H4 (cell line): ENCODE data around the gene PPP6R2. TPM values are rescaled to one million over a fixed set of nuclear protein-coding genes. Genes with fewer than 3 reads are reported as not detected.
"Not testable (repeated sequence)": the region's sequence is repeated elsewhere in the genome, so short reads cannot be mapped to it uniquely, and the experiment has no call there.

Experiments used
- DNase-seq: peaks from one replicate; pipeline ENCODE4 v3.0.0-alpha.2; 2015; ENCODE audit warnings: low spot score
- total RNA-seq: library from RNA; depleted of rRNA; stranded (reverse); fragments of >200 nt; shearing (Covaris generic); gene quantifications from 2 replicates; pipeline ENCODE4 v1.2.3, GENCODE V29; 2014

Gene PPP6R2
- total RNA-seq, 1 experiment from 2014 or later: 22.9 TPM

DNA sequence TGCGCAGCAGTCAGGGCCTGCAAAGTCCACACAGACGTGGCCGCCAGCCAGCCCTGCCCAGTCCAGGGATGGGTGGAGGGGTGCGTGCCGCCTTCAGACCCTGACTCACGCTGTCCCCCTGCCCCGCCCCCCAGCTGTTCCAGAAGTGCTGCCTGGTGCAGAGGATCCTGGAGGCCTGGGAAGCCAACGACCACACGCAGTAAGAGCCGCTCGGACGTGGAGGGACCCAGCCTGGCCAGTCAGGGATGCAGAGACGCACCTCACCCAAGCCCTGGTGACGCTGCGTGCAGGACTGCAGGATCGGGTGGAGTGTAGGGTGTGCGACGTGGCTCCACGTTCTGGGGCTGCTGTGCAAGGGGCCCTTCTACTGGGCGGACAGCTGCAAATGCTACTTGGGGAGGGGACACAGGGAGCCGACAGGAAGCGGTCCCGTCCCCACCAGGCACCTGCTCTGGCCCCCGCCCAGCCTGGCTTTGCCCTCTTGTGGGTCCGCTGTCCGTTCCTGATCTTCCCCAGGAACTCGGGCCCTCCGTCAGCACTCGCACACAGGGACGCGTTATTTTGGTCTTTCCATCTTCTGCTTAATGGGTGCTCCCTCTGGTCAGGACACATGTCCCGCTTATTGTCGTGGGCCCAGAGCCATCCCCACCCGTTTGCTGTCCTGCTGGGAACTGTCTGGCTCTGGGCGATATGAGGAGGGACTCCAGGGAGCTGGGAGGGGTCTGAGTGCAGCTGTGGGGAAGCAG is 89.2 kb downstream of the PPP6R2 start:
- DNase-seq: no peak

DNA sequence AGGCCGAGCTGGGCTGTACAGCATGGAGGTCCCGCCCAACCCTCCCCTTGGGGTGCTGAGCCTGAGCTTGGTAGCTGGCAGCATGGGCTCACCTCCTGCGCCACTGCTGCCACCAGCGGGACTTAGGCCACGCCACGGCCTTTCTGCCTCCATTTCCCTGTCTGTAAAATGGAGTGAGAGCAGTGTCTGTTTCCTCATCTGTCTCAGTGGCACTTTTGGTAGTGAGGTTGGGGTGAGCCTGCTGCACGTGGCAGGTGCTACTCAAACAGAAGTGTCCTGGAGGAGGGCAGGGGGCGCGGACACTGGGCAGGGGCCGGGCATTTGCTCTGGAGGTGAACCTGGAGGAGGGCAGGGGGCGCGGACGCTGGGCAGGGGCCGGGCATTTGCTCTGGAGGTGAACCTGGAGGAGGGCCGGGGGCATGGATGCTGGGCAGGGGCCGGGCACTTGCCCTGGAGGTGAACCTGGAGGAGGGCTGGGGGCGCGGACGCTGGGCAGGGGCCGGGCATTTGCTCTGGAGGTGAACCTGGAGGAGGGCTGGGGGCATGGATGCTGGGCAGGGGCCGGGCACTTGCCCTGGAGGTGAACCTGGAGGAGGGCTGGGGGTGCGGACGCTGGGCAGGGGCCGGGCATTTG is 89.9 kb downstream of the PPP6R2 start:
- DNase-seq: not testable (repeated sequence)

DNA sequence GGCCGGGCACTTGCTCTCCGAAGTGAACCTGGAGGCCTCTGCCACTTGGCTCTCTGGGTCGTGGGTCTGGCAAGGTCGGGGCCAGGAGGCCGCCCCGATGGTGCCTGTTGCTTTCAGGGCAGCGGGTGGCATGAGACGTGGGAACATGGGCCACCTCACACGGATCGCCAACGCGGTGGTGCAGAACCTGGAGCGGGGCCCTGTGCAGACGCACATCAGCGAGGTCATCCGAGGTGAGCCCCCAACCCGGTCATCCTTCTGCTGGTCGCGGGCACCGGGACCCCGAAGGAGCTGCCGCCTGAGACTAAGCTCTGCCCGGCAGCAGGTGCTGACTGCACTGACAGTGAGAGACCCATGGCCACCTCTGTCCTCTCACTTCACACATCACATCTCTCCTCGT is 91.7 kb downstream of the PPP6R2 start:
- no peak for DNase-seq

DNA sequence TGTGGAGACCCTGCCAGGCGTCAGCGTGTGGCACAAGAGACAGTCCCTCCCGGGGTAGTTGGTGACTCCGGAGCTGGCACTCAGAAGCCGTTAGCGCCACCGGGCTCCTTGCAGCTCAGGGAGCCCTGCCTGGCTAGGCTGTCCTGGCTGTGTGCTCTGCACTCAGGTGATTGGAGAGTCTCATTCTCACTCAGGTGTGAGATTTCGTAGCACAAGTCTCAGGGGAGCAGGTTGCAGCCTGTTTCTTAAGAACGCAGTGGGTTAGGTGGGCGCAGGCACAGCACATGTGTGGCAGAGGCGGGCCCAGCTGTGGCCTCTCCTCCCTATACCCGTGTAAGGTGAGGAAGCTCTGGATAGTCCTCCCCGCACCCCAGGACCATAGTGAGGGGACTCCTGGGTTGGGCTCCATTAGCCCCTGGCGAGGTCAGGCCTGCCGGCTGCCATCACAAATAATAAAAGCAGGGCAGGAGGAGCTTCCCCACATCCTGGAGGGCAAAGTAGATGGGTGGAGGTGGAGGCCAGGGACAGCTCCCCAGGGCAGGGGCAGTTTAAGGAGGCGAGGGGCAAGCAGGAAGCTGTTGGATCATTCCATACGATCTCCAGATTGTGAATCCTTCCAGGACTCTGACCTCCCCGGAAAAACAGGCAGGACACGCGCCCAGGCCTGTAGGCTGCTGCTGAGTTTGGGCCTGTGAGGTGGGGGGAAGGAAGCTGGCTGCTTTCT is 92.3 kb downstream of the PPP6R2 start:
- DNase-seq: no peak

DNA sequence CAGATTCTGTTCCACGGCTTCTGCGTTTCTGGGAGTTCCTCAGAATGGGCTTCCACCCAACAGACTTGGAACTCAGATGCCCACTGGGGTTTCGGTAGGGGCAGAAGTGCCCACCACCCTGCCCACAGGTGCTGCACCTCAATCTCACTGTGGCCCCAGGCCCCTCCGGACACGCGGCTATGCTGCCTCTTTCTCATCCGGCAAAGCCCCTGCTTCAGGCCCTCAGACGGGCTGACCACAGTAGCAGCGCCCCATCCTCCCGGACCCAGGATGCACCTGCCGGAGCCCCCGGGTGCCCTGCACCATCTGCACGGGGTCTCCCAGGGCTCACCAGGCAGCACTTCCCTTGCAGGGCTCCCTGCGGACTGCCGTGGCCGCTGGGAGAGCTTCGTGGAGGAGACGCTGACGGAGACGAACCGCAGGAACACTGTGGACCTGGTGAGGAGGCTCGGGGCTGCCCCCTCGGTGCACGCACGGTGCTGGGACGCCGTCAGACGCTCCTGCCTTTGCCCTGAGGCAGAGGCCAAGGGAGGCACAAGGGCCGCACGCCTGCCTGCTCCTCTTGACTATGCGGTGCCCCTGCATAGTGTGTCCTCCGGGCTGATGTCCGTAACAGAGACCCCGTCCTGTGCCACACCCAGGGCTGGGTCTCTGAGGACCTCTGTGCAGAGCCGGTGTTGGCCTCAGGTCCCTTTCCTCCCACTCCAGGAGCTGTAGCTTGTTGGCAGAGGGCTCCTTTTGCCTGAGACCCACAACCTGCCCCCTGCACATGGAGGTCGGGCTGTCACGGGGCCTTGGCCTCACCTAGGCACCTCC is 93.1 kb downstream of the PPP6R2 start:
- DNase-seq: no peak

DNA sequence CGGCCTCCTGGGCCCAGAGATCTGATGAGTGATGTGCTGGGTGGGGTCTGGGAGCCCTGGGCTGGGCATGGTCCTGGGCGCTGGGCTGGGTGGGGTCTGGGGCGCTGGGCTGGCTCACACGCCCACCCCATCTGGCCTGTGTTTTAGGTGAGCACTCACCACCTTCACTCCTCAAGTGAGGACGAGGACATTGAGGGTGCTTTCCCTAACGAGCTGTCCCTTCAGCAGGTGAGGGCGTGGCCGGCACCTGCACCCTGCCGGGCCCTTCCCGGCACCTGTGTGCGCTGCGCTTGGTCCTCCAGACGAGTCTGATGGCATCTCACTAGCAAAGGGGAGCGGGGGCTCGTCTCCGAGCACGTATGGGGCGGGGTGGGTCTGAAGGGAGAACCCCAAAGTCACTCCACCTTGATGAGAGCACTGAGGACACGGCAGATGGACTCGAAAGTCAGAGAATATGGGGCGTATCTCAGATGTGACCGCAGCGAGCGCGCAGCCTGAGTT is 93.8 kb downstream of the PPP6R2 start:
- no peak for DNase-seq

DNA sequence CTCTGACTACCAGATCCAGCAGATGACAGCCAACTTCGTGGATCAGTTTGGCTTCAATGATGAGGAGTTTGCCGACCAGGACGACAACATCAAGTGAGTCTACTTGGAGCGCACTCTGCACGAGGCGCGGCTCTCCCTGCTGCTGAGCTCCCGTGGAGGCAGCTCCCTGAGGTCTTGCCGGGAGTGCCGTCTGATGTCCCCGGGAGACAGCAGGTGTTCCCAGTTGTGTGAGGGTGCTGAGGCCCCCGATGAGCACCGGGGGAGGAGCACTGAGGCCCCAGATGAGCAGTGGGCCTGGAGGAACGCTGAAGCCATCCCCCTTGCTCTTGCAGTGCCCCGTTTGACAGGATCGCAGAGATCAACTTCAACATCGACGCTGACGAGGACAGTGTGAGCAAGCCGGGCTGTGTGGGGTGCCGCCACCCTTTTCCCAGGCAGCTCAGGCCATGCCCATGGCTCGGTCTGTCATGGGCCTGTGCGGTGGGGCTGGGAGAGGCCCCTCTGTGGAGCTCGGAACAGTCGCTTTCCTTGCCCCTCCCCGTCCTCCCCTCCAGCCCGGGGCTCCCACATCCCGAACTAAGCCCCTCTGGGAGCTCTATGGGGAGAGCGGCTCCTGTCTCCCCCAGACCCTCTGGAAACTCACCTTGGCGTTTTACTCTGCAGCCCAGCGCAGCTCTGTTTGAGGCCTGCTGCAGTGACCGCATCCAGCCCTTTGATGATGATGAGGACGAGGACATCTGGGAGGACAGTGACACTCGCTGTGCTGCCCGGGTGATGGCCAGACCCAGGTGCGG is 94.6 kb downstream of the PPP6R2 start:
- DNase-seq: no peak

DNA sequence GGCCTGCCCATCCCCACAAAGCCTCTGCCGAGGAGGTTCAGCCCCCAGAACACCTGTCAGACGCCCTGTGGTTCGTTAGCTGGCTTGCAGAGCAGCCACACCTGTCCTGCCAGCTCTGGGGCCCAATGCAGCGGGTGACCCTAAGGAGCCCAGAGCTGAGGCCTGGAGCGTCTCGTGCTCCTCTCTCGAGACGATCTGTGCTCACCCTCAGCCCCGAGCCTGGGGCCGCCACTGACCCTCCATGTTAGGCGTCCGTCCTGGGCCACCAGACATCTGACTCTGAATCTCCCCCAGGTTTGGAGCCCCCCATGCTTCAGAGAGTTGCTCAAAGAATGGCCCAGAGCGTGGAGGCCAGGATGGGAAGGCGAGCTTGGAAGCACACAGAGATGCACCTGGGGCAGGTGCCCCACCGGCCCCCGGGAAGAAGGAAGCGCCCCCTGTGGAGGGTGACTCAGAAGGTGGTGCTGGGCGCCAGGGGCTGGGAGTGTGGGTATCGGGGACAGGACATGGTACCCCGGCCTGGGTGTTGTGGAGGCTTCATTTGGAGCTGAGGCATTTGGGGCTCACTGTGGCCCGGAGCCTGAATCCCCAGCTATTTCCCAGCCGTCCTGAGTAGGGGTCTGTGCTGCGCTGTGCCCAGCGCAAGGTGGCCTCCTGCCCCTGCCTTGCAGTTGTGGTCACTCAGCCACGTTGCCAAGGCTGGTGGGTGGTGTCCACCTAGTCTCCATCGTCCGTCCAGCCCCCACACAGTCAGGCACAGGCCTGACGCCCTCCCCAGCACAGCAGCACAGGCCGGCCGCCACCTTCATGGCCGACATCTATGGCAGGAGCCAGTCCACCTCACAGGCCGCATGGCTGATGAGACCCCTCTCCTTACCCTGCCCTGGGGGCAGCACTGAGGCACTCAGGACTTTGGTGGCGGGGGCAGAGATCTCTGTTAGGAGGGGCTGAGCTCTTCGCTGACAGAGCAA is 95.5 kb downstream of the PPP6R2 start:
- no peak for DNase-seq

DNA sequence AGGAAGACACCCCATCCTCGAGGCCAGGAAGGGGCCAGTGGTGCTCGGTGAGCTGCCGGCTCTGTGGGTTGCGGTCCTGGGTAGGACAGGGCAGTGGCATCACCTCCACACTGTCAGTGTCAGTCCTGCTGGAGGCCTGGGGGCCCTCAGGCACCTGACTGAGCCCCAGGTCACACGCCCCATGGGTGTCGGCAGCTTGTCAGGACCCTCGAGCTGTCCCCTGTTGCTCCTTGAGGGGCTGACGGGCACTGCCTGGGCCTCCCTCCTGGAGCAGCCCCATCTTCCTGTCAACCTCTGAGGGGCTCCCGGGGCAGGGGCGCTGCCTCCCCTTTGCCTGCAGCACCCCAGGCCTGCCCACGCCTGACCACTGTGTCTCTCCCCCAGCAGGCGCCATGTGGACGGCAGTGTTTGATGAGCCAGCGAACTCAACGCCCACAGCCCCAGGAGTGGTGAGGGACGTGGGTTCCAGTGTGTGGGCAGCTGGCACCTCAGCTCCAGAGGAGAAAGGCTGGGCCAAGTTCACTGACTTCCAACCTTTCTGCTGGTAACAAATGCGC is 96.3 kb downstream of the PPP6R2 start:
- no peak for DNase-seq

DNA sequence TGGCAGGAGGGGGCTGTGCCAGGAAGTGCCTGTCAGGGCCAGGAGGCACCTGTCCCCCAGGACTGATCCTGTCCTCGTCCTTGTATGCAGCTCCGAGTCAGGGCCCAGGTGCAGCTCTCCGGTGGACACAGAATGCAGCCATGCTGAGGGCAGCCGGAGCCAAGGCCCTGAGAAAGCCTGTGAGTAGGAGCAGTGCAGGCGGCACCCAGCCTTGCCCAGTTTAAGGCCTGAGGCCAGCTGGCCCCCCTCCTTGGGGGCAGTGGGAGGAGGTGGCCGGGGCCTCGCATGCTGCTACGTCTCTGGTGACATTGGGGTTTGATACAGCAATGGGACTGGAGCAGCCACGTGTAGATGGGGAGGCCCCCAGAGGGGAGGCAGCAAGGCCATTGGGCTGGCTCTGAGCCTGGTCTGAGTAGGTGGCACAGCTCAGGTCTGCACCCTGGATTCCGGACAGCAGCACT is 96.8 kb downstream of the PPP6R2 start:
- DNase-seq: no peak

DNA sequence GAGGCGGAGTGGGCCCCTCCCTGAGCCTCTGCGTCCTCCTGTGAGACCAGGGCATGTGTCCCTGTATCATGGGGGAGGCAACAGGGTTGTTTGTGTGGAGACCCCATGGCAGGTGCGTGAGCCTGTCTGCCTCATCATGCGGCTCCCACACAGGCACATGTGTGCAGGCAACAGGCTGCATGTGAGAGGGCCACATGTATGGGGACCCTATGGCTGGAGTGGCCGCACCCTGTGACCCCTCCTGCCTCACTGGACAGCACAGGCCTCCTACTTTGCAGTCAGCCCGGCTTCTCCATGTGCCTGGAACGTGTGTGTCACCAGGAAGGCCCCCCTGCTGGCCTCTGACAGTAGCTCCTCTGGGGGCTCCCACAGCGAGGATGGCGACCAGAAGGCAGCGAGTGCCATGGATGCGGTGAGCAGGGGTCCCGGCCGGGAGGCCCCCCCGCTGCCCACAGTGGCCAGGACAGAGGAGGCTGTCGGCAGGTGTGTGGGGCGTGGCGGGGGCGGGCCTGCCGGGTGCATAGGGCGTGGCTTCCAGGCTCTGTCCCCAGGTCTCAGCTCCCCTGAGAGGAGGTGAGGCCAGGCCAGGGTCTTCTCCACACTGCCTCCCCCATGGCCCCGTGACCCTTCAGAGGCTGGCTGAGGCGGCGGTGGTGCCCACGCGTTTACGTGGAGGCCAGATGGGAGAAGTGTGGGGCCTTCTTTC is 97.6 kb downstream of the PPP6R2 start:
- DNase-seq: no peak

DNA sequence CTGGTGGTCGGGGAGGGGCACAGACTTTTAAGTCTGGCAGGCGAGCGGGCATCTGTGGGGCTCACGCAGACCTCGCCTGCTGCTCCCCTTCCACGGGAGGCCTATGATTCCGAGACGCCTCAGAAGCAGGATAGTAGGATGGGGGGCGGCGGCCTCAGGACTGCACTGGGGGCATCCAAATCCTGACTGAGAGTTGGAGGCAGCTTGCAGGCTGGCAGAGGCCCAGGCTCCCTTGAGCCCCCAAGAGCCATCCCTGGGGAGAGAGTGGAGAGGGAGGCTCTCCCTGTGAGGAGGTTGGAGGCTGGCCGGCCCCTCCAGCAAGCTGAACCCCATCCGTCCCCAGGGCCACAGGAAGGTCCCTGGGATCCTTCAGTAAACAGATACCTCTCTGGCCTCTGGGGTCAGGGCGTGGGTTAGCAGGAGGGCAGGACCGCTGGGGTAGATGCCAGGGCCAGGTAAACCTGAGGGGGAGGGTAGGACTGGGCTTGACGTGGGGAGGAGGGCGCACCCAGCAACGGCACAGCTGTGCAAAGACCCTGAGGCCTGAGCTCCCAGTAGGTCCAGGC is 98.4 kb downstream of the PPP6R2 start:
- DNase-seq: no peak

DNA sequence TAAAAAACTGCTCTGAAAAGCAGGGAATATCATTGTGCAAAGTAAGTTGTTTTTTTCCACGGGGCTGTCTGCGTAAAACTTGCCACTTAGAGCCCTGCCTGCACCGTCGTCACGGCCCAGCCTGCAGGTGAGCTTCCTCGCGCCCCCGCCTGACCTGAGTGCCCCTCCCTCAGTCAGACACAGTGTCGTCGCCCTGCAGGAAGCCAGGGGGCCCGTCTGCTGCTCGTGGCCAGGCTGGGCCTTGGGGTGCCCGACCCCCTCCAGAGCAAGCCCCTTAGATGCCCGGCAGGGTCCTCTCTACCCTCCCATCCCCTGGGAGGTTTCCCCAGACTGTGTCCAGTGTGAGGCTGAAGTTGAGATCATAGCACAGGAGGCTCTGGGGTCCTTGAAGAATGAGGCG is 100.1 kb downstream of the PPP6R2 start:
- DNase-seq: no peak

DNA sequence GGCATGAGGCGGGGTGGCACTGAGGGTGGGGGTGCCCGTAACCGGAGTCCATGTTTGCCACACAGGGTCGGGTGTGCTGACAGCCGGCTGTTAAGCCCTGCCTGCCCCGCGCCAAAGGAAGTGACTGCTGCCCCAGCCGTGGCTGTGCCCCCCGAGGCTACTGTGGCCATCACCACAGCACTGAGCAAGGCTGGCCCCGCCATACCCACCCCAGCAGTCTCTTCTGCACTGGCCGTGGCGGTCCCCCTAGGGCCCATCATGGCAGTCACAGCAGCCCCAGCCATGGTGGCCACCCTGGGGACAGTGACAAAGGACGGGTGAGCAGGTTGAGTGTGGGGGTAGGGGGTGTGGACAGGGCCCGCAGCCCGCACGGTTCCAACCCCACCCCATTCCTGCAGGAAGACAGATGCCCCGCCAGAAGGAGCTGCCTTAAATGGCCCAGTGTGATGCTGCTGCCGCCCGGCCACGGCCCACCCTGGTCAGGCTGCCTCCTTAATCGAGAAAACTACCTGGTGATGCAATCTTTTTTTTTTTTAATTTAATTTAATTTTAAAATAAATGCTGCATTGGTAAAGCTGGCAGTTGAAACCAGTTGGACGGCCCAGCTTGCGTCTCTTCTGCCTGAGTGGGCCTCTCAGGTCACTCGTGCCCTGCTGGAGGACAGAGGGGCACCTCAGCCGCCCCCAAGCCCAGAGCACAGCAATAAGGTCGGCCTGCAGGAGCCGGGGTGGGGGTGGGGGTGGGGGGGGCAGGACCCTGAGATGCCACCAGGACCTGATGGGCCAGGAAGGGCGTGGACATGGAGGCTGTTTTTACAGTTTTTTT is 100.9 kb downstream of the PPP6R2 start:
- no peak for DNase-seq

DNA sequence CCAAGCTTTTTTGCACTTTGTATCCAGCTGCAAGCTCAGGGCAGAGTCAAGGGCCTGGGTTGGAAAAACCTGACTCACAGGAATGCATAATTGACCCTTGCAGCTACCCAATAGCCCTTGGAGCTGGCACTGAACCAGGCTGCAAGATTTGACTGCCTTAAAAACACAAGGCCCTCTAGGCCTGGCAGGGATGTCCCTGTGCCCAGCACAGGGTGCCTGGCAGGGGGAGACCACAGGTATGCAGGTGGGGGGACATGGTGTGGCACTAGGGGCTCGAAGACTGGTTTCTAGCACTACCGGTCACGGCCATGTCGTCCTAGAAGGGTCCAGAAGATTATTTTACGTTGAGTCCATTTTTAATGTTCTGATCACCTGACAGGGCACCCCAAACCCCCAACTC is 101.5 kb downstream of the PPP6R2 start:
- no peak for DNase-seq

DNA sequence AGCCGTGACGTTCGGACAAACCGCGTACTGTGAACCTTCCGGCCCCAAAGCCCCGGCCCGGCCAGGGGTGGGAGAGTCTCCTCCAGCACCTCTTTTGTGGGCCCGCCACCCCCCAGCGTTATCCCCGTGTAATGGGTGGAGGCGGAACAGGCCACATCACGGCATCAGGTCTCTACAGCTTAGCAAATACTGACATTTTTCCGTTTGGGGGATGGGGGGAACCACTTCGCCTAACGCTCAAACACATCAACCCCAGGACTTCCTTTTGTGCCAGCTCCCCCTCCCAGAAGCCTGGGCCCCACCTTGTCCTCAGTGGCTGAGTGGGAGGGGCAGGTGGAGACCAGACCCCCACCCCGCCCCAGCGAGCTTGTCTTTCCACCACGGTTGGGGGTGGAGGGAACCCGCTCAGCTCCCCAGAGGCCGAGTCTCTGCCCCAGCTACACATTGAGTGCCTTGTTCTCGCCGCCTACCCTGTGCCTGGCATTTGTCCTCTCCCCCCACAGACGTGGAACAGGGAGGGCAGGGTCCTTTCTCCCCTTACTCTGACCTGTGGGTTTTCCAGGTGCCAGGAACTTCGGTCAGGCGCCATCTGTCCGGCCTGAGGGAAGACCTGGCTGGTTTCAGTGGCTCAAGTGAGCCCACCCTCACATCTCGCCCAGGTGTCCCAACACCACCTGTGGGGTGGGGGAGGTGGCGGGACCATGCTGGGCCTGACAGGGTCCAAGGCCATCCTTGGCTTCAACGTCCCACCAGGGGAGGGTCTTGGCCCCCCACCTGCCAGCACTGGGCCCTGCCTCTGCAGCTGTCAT is 102.1 kb downstream of the PPP6R2 start:
- no peak for DNase-seq
